Measurements from ENCODE around the gene SCIMP. TPM values are rescaled to one million over a fixed set of nuclear protein-coding genes. Genes with fewer than 3 reads are reported as not detected.
"Not testable (repeated sequence)": the region's sequence is repeated elsewhere in the genome, so short reads cannot be mapped to it uniquely, and the experiment has no call there.

The SCIMP gene
- total RNA-seq, 4 donors from 2014 or later, result 0.62 to 0.91 TPM; not detected in 2

DNA sequence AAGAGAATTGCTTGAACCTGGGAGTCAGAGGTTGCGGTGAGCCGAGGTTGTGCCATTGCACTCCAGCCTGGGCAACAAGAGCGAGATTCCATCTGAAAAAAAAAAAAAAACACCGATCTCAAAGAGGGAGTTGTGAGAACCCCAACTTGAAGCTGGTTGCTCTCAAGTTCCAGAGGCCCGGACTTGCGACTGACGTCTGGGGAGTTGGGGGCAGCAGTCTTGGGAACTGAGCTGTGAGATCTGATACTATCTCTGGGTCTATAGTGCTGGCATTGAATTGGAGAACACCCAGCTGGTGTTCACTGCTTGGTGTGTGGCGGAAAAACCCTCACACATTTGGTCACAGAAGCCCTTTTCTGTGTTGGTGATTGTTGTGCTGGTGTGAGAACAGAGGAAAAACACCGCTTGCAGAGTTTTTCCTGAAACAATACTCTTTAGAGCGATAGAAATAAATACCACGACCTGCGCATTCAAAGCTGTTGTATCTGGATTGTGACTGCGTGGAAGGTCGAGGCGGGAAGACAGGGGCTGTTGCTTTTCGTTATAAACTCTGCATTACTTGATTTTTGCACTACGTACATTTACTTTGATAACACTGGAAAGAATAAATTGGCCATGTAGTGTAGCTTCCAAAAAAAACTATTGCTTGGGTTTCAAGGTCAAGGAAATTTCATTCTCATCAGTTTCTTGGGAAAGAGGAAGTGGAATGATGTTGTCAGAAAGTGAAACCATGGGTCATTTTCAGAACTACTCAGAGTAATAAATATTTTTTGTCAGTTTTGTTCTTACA is 8.8 kb downstream of the SCIMP start:
- no peak overlapping the region for H3K27ac ChIP-seq
- no peaks in the 10 kb centered on the region for H3K36me3 ChIP-seq
- no peak overlapping the region for H3K4me3 ChIP-seq
- TF ChIP-seq, protein P1, sequence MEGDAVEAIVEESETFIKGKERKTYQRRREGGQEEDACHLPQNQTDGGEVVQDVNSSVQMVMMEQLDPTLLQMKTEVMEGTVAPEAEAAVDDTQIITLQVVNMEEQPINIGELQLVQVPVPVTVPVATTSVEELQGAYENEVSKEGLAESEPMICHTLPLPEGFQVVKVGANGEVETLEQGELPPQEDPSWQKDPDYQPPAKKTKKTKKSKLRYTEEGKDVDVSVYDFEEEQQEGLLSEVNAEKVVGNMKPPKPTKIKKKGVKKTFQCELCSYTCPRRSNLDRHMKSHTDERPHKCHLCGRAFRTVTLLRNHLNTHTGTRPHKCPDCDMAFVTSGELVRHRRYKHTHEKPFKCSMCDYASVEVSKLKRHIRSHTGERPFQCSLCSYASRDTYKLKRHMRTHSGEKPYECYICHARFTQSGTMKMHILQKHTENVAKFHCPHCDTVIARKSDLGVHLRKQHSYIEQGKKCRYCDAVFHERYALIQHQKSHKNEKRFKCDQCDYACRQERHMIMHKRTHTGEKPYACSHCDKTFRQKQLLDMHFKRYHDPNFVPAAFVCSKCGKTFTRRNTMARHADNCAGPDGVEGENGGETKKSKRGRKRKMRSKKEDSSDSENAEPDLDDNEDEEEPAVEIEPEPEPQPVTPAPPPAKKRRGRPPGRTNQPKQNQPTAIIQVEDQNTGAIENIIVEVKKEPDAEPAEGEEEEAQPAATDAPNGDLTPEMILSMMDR (IDR thresholded peaks at IDR 0.05), result no peak
- no peak for TF ChIP-seq POLR2A (IDR thresholded peaks at IDR 0.05)
- intact Hi-C loops (cut with DNase I; ENCODE audit: low total_unique reads), result no loop called here
- no peak for DNase-seq
- no peaks in the 10 kb centered on the region for H3K27me3 ChIP-seq
- no peaks in the 10 kb centered on the region for H3K4me1 ChIP-seq
- no peaks in the 10 kb centered on the region for H3K9me3 ChIP-seq

DNA sequence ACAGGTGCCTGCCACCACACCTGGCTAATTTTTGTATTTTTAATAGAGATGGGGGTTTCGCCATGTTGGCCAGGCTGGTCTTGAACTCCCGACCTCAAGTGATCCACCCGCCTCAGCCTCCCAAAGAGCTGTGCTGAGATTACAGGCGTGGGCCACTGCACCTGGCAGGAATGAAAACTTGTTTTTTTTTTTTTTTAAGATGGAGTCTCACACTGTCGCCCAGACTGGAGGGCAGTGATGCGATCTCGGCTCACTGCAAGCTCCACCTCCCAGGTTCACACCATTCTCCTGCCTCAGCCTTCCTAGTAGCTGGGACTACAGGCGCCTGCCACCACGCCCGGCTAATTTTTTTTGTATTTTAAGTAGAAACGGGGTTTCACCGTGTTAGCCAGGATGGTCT is 12.7 kb downstream of the SCIMP start:
- H3K36me3 ChIP-seq; H3K4me3 ChIP-seq; intact Hi-C loops (cut with DNase I; ENCODE audit: low total_unique reads); H3K9me3 ChIP-seq; H3K4me1 ChIP-seq; H3K27me3 ChIP-seq; DNase-seq; H3K27ac ChIP-seq: not testable (repeated sequence)

DNA sequence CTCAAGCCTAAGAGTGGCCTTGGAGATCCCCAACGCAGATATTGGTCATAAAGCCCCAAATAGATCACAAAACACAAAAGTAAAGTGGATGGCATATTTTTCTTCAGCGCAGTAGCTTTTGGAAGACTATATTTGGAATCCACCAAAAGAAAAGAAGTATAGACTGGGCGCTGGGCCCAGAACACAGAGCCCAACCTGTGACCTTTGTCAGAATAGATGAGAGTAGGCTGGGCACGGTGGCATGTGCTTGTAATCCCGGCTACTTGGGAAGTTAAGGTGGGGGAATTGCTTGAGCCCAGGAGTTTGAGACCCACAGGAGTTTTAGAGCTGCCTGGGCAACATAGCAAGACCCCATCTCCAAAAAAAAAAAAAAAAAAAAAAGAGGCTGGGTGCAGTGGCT is 14.6 kb downstream of the SCIMP start:
- H3K27me3 ChIP-seq, result no peaks in the 10 kb centered on the region
- no peak overlapping the region for H3K4me3 ChIP-seq
- no peak for DNase-seq
- H3K27ac ChIP-seq, result no peak overlapping the region
- TF ChIP-seq, protein P1 (IDR thresholded peaks at IDR 0.05), result no peak
- TF ChIP-seq POLR2A (IDR thresholded peaks at IDR 0.05), result no peak
- H3K4me1 ChIP-seq, result no peaks in the 10 kb centered on the region
- no peaks in the 10 kb centered on the region for H3K36me3 ChIP-seq
- no peaks in the 10 kb centered on the region for H3K9me3 ChIP-seq
- intact Hi-C loops (cut with DNase I; ENCODE audit: low total_unique reads), result no loop called here

DNA sequence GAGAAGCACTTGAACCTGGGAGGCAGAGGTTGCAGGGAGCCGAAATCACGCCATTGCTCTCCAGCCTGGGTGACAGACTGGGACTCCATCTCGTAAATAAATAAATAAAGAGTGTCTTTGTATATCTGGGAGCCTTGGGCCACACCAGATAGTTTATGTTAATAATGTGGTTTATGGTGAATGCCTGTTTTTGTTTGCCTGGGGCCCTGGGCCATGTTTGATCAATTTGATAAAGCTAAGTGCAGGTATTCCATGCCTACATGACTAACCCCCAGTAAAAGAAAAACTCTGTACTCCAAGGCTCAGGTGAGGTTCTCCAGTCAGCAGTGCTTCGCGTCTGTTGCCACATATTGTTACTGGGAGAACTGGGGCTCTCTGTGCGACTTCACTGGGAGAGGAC is 15.1 kb downstream of the SCIMP start:
- H3K4me1 ChIP-seq, result no peaks in the 10 kb centered on the region
- intact Hi-C loops (cut with DNase I; ENCODE audit: low total_unique reads), result no loop called here
- no peak overlapping the region for H3K4me3 ChIP-seq
- H3K27me3 ChIP-seq, result no peaks in the 10 kb centered on the region
- no peak for DNase-seq
- no peaks in the 10 kb centered on the region for H3K36me3 ChIP-seq
- no peak for TF ChIP-seq POLR2A (IDR thresholded peaks at IDR 0.05)
- TF ChIP-seq, protein P1 (IDR thresholded peaks at IDR 0.05), result no peak
- no peak overlapping the region for H3K27ac ChIP-seq
- no peaks in the 10 kb centered on the region for H3K9me3 ChIP-seq

DNA sequence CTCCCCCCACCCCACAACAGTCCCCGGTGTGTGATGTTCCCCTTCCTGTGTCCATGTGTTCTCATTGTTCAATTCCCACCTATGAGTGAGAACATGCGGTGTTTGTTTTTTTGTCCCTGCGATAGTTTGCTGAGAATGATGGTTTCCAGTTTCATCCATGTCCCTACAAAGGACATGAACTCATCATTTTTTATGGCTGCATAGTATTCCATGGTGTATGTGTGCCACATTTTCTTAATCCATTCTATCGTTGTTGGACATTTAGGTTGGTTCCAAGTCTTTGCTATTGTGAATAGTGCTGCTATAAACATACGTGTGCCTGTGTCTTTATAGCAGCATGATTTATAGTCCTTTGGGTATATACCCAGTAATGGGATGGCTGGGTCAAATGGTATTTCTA is 17.1 kb downstream of the SCIMP start:
- H3K36me3 ChIP-seq; H3K9me3 ChIP-seq; H3K4me3 ChIP-seq; DNase-seq; intact Hi-C loops (cut with DNase I; ENCODE audit: low total_unique reads); H3K4me1 ChIP-seq; H3K27ac ChIP-seq; H3K27me3 ChIP-seq: not testable (repeated sequence)

DNA sequence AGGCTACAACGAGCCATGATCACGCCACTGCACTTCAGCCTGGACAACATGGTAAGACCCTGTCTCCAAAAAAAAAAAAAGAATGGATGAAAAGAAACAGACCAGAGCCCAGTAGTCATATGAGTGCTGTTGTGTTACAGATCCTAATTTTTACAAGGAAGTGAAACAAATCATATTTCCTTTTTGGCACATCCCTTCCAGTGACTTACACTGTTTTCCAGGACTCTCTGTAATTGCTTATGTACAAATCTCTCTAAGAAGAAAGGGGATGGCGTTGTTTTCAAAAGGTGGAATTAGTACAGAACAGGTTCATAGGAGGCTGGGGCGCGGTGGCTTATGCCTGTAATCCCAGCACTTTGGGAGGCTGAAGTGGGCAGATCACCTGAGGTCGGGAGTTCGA is 23.2 kb downstream of the SCIMP start:
- H3K4me1 ChIP-seq, result no peaks in the 10 kb centered on the region
- intact Hi-C loops (cut with DNase I; ENCODE audit: low total_unique reads), result no loop called here
- H3K27ac ChIP-seq, result no peak overlapping the region
- TF ChIP-seq POLR2A (IDR thresholded peaks at IDR 0.05), result no peak
- TF ChIP-seq, protein P1 (IDR thresholded peaks at IDR 0.05), result no peak
- no peaks in the 10 kb centered on the region for H3K36me3 ChIP-seq
- no peaks in the 10 kb centered on the region for H3K9me3 ChIP-seq
- DNase-seq, result no peak
- H3K27me3 ChIP-seq, result no peaks in the 10 kb centered on the region
- H3K4me3 ChIP-seq, result no peak overlapping the region
